ENCODE data around the gene PARVG. TPM values are rescaled to one million over a fixed set of nuclear protein-coding genes. Genes with fewer than 3 reads are reported as not detected.

PARVG gene
- total RNA-seq, 2 donors from 2014 or later = 34.9 to 71.3 TPM

- DNase-seq (ENCODE audit: low spot score) = no peak
- ATAC-seq (ENCODE audit: insufficient number of reproducible peaks, low FRiP score, low read depth) = no peak
- no peaks in the 10 kb centered on the region for H3K9me3 ChIP-seq
- H3K4me3 ChIP-seq = no peak overlapping the region
- no peaks in the 10 kb centered on the region for H3K36me3 ChIP-seq
- no peak overlapping the region for H3K27ac ChIP-seq
- H3K4me1 ChIP-seq (ENCODE audit: control insufficient read depth in 1 of 2, low read depth in 2 of 2) = no peaks in the 10 kb centered on the region
- H3K27me3 ChIP-seq (replicated peaks; ENCODE audit: insufficient read depth) = no peaks in the 10 kb centered on the region
- TF ChIP-seq, protein P1, sequence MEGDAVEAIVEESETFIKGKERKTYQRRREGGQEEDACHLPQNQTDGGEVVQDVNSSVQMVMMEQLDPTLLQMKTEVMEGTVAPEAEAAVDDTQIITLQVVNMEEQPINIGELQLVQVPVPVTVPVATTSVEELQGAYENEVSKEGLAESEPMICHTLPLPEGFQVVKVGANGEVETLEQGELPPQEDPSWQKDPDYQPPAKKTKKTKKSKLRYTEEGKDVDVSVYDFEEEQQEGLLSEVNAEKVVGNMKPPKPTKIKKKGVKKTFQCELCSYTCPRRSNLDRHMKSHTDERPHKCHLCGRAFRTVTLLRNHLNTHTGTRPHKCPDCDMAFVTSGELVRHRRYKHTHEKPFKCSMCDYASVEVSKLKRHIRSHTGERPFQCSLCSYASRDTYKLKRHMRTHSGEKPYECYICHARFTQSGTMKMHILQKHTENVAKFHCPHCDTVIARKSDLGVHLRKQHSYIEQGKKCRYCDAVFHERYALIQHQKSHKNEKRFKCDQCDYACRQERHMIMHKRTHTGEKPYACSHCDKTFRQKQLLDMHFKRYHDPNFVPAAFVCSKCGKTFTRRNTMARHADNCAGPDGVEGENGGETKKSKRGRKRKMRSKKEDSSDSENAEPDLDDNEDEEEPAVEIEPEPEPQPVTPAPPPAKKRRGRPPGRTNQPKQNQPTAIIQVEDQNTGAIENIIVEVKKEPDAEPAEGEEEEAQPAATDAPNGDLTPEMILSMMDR (IDR thresholded peaks at IDR 0.05) = no peak
Measured at GRCh38 chr22:44191036-44191454, 10.3 kb downstream of the PARVG start.

- H3K9me3 ChIP-seq = no peaks in the 10 kb centered on the region
- TF ChIP-seq, protein P1 (IDR thresholded peaks at IDR 0.05) = no peak
- H3K36me3 ChIP-seq = no peaks in the 10 kb centered on the region
- H3K27ac ChIP-seq = no peak overlapping the region
- H3K27me3 ChIP-seq (replicated peaks; ENCODE audit: insufficient read depth) = no peaks in the 10 kb centered on the region
- ATAC-seq (ENCODE audit: insufficient number of reproducible peaks, low FRiP score, low read depth) (no peak), DNase-seq (ENCODE audit: low spot score) (no peak)
- no peak overlapping the region for H3K4me3 ChIP-seq
- no peaks in the 10 kb centered on the region for H3K4me1 ChIP-seq (ENCODE audit: control insufficient read depth in 1 of 2, low read depth in 2 of 2)
Measured at GRCh38 chr22:44192098-44192815, 11.5 kb downstream of the PARVG start.

GRCh38 chr22:44192816-44193534 is 12.2 kb downstream of the PARVG start:
- Histone ChIP-seq H3K4me3 (no peak overlapping the region), H3K36me3 (no peaks in the 10 kb centered on the region), H3K27me3 (replicated peaks; ENCODE audit: insufficient read depth) (no peaks in the 10 kb centered on the region), H3K9me3 (no peaks in the 10 kb centered on the region), H3K4me1 (ENCODE audit: control insufficient read depth in 1 of 2, low read depth in 2 of 2) (no peaks in the 10 kb centered on the region), H3K27ac (no peak overlapping the region)
- ATAC-seq (ENCODE audit: insufficient number of reproducible peaks, low FRiP score, low read depth) (no peak), DNase-seq (ENCODE audit: low spot score) (no peak)
- TF ChIP-seq, protein P1 (IDR thresholded peaks at IDR 0.05) = no peak

GRCh38 chr22:44193535-44193891 is 12.8 kb downstream of the PARVG start:
- TF ChIP-seq, protein P1 (IDR thresholded peaks at IDR 0.05) = no peak
- Histone ChIP-seq H3K27ac (no peak overlapping the region), H3K36me3 (no peaks in the 10 kb centered on the region), H3K27me3 (replicated peaks; ENCODE audit: insufficient read depth) (no peaks in the 10 kb centered on the region), H3K4me1 (ENCODE audit: control insufficient read depth in 1 of 2, low read depth in 2 of 2) (no peaks in the 10 kb centered on the region), H3K4me3 (no peak overlapping the region), H3K9me3 (no peaks in the 10 kb centered on the region)
- DNase-seq (ENCODE audit: low spot score) (no peak), ATAC-seq (ENCODE audit: insufficient number of reproducible peaks, low FRiP score, low read depth) (no peak)

GRCh38 chr22:44194569-44194968 is 13.8 kb downstream of the PARVG start:
- Histone ChIP-seq H3K27me3 (replicated peaks; ENCODE audit: insufficient read depth) (no peaks in the 10 kb centered on the region), H3K9me3 (no peaks in the 10 kb centered on the region), H3K36me3 (no peaks in the 10 kb centered on the region), H3K4me3 (no peak overlapping the region), H3K4me1 (ENCODE audit: control insufficient read depth in 1 of 2, low read depth in 2 of 2) (no peaks in the 10 kb centered on the region), H3K27ac (no peak overlapping the region)
- DNase-seq (ENCODE audit: low spot score) (no peak), ATAC-seq (ENCODE audit: insufficient number of reproducible peaks, low FRiP score, low read depth) (no peak)
- TF ChIP-seq, protein P1 (IDR thresholded peaks at IDR 0.05) = no peak

Measured in thoracic aorta (tissue), 2 donors.